ENCODE measurements around the gene BAHD1.

BAHD1 gene

DNA sequence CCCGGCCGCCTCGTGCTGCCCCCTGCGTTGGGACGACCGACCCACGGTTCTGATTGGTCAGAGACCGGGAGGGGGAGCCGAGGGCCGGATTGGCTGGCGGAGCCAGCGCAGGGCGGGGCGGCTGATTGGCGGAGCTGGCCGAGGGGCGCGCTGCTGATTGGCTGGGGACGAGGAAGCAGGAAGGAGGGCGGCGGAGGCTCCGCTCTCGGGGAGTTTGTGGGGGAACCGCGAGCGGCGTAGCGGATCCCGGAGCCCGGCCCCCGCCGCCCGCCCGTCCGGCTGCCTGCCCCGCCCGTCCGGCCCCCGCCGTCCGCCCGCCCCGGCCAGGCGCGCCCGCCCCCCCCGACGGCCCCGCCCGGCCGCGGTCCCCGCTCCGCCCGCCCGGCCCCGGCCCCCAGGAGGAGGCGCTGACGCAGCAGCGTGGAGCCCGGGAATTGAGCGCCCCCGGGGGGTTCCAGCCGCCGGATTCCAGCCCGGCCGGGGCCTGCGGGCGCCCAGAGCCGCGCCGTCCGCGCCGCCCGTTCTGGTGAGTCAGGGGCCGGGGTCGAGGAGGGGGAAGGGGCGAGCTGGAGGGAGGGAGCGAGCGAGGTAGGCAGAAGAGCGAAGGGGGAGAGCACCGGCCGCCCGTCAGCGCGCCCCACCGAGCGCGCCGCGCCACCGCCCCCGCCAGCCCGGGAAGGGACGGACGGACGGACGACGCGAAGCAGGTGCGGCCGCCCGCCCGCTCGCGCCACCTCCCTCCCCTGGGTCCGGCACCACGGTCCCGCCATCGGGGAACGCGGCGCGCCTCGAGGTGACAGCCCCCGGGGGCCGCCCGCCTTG, at the start of gene BAHD1:
BAHD1 (plus strand) TSS at position 211 of the 822 bp plus-strand sequence. CDS start 17,512 bp downstream, outside the sequence.
- DNase-seq: peak; percentile 98

DNA sequence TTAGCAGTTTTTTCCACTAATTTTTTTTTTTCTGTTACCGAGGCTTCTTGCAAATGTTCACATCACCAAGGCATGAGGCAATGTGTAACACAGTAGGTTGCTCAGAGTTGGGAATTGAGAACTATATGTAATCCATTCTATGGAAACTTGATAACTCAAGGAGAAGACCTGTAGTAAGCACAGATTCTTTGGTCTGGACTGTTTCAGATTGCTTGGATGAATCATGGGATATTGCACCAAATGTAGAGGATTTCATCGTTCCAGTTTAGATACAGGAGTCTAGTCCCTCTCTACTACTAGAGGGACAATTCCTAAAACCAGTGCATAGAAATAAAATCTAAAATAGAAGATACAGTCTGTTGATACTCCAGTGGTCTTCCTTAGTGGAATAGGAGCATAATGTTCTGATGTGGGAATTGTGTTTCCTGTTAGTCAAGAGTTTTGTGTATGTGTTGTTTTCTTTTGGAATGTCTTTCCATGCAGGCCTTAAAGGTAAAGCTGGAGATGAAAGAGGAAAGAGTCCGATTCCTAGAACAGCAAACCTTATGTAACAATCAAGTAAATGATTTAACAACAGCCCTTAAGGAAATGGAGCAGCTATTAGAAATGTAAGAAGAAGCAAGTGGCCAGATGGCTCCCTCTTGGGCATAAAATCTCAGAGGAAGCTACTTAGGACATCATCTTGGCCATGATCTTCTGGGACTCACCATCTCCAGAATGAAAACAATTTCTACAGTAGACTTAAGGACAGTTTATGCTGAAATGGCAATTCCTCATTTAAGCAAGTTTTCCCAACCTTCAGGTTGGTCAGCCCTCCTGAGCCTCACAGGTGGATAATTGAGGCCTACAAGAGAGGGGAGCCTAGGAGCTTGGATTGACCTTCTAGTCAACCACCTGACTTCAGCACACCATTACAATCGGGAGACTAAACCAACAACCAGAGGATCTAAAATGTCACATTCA, 47.5 kb upstream of the BAHD1 start:
- DNase-seq: no peak

DNA sequence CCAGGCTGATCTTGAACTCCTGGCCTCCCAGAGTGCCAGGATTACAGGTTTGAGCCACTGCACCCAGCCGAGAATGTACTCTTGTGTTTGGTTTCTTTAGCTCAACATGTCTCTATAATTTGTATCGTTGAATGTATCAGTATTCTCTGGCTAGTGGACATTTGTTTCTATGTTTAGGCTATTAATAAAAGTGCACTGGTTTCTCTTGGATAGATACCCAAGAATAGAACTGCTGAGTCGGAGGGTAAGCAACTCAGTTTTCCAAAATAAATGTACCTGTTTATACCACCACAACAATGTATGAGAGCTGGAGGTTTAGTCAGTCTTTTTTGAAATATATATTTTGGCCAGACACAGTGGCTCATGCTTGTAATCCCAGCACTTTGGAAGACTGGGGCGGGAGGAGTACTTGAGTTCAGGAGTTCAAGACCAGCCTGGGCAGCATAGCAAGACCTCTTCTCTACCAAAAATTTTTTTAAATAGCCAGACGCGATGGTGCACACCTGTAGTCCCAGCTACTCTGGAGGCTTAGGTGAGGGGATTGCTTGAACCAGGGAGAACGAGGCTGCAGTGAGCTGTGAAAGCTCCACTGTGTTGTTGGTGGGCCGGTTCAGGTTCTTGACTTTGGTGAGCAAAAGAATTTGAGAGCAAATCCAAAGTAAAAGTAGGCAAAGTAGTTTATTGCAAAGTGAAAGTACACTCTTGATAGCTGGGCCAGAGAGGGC, 42.9 kb upstream of the BAHD1 start:
- DNase-seq: no peak

DNA sequence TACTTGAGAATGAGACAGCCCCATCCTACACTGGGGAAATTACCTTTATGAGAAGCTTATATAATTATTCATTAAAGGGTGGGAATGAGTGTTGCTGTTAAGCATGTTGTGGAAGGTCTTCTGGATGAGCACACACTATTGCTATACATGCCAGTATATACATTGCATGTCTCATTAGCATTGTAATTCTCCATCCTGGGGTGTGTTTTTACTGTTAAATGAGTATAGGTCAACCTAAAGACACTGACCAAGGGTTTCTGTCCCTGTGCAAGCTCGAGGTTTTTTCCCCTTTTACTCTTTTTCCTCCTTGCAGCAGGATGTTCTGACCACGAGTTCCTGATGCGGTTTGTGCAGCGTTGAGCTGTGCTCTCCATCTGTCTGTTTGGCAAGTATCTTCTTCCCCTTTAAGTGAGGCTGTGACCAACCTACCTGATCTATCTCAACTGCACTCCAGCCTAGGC, 42.3 kb upstream of the BAHD1 start:
- peak; percentile 48 for DNase-seq

DNA sequence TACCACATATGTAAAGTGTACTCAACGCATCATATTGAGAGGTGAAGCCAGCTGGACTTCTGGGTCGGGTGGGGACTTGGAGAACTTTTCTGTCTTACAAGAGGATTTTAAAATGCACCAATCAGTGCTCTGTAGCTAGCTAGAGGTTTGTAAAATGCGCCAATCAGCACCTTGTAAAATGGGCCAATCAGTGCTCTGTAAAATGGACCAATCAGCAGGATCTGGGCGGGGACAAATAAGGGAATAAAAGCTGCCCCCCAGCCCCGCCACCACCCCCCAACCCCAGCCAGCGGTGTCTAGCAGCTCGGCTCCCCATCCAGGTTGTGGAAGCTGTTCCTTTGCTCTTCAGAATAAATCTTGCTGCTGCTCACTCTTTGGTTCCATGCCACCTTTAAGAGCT, 41.4 kb upstream of the BAHD1 start:
- DNase-seq: no peak

DNA sequence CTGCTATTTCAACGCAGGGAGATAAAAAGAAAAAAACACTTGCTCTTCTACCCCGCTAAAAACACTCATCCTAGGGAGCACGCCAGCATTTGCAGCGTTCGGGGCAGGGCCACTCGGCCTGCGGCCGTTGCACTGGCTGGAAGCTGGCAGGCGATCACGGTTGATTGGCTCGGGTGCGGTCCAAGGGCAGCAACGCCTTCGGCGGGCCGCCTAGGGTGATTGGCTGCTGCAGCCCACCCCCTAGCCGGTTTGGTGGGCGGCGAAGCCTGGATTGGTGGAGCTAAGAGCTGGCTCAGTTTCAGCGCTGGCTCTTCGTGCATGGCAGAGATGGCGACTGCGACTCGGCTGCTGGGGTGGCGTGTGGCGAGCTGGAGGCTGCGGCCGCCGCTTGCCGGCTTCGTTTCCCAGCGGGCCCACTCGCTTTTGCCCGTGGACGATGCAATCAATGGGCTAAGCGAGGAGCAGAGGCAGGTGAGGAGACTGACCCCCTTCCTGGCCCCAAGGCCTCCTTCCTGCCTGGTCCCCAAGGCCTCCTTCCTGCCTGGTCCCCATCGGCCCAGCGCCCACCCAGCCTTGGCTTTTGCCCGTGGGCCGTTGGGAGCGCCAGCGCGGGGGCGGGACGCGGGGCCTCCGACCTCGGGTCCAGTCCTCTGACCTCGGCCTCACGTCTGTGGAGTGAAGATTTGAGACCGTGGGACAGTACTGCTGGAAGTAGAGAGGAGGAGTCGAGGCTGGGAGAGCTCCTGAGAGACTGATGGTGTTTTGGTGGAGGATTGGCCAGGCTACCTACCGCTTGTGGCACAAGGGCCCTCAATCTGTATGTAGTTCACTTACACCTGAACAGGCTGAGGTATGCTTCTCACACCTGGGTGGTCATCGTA, 35.0 kb upstream of the BAHD1 start, which contains the start of gene IVD:
IVD (plus strand) TSS at position 295 of the 881 bp plus-strand sequence; CDS start at position 328, 33 bp downstream.
- DNase-seq: peak; percentile 97

DNA sequence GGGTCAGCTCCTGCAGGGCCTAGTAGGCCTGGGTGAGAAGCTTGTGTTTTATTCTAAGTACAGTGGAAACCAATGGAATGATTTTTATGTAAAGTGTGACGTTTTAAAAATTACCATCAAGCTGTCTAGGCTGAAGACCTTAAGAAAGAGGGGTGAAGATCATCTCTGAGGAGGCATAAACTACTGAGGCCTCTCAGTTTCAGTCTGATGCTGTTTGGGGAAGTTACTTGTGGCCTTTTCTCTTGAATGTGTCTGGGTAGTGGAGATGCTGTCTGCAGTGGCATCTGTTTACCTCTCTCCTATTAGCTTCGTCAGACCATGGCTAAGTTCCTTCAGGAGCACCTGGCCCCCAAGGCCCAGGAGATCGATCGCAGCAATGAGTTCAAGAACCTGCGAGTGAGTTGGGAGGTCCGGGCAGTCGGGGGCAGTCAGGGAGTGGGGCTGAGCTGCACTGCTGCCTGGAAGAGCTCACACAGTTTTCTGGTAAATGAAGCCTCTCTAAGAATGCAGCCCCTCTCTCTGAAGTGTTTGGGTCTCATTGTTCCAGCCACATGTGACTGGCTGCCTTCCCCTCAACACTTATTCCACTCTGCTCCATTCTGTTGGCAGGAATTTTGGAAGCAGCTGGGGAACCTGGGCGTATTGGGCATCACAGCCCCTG, 33.3 kb upstream of the BAHD1 start:
- no peak for DNase-seq

DNA sequence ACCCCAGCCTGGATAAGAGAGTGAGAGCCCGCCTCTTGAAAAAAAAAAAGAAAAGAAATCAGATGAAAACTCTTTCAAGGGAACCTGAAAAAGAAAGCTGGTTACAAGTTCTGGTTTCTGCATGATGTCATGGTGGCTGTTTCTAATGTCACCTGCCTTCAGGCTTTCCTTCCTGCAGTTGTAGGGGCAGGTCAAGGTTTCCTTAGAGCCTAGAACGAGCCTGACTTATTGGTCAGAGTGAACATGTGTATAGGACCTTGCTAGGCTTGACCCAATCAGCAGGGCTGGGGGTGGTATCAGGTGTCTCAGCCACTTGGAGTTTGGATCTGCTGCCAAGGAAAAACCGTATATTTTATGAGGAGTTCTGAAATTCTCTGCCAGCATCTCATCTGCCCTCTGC, 31.4 kb upstream of the BAHD1 start:
- DNase-seq: no peak

DNA sequence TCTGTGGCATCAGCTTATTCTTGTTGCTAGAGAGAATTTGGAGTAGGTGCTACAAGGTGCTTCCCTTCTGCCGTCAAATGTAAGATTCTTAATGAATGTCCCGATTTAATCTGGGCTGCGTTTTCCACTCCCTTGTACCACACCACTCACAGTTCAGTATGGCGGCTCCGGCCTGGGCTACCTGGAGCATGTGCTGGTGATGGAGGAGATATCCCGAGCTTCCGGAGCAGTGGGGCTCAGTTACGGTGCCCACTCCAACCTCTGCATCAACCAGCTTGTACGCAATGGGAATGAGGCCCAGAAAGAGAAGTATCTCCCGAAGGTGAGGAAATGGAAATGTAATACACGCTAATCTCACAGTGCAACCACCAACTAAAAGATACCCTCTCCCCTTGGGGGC, 30.3 kb upstream of the BAHD1 start:
- DNase-seq: no peak

DNA sequence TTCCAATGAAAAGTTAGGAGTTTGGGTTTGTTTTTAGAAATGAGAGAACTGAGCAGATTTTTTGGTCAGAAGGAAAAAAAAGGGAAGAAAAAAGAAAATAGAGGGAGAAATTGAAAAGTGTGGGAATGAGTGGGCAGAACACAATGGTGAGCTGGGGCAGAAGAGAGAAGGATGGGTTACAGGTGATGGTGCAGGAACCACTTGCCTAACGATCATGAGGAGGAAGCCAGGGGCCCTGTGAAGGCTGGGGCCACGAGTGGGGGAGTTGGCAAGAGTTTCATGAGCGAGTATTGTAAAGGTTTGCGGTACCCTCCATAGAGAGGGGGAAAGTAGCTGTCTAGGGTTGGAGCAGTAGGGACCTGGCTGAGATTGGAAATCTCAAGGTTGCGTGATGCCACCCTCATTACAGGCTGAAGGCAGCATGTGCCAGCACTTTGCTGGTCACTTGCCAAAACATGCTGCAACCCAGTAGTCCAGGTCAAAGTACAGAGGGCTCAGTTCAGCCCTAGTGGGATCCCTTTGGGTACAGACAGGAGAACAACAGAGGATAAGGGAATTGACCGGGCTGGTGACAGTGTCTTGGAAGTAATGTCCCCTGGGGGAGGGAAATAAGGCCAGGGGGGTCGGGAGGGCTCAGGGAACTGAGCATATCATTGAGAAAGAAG, 28.5 kb upstream of the BAHD1 start:
- DNase-seq: peak; percentile 14

DNA sequence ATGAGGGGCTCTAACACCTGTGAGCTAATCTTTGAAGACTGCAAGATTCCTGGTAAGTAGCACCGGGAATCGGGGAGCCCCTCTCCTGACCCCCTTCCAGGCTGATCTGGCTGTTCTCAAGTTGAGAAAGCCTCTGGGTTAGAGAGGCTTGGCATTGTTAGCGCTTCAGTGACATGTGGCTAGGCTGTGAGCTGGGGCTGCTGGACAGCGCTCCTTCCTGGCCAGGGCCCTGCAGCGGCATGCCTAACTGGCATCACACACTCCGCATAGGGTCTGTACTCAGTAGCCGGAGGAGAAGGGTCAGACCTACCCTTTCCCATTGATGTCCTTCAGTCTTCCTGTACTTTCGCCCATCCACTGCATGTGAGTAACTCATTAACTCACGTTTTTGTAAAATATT, 27.7 kb upstream of the BAHD1 start:
- peak; percentile 10 for DNase-seq

DNA sequence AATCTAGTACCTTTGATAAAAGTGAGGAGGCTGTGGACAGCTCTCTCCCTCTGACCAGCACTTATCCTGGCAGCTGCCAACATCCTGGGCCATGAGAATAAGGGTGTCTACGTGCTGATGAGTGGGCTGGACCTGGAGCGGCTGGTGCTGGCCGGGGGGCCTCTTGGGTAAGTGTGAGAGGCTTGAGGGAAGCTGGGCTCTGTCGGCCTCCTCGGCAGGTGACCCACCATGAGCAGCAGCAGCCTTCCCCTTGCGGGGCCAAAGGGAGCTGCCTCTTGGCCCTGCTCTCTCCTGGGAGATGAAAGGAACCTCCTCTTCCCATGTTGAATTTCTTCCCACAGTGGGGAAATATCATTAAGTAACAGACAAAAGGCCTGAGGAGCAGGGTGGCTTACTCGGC, 25.9 kb upstream of the BAHD1 start:
- DNase-seq: no peak

DNA sequence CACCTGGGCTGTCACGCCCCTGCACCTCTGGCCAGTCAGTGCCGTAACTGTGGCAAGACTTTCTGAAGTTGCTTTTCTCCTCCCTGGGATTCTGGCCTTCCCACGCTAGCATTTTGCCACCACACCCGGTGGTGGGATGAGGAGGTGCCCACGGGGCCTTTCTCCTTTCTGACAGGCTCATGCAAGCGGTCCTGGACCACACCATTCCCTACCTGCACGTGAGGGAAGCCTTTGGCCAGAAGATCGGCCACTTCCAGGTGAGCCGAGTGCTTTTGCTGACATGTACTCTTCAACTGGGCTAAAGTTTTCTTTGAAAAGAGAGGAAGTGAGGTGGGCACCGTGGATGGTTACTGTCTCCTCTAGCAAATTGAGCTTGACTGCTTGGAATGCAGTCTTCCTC, 25.5 kb upstream of the BAHD1 start:
- no peak for DNase-seq

DNA sequence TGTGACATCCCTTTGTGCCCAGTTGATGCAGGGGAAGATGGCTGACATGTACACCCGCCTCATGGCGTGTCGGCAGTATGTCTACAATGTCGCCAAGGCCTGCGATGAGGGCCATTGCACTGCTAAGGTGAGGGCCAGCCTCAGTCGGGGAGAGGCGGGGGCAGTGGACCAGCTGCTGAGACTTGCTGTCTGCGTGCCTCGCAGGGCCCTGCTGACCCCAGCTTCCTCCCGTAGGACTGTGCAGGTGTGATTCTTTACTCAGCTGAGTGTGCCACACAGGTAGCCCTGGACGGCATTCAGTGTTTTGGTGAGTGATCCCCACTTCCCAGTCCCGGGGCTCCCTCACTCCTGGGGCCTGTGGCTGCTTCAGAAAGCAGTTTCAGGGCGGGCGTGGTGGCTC, 24.7 kb upstream of the BAHD1 start:
- DNase-seq: peak; percentile 13

DNA sequence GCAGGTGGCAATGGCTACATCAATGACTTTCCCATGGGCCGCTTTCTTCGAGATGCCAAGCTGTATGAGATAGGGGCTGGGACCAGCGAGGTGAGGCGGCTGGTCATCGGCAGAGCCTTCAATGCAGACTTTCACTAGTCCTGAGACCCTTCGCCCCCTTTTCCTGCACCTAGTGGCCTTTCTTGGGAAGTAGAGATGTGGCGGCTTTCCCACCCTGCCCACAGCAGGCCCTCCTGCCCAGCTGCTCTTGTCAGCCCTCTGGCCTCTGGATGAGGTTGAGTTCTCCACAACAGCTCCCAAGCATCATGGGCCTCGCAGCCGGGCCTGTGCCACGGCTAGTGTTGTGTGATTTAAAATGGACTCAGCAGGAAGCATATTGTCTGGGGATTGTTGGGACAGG, 22.6 kb upstream of the BAHD1 start:
- DNase-seq: peak; percentile 15

DNA sequence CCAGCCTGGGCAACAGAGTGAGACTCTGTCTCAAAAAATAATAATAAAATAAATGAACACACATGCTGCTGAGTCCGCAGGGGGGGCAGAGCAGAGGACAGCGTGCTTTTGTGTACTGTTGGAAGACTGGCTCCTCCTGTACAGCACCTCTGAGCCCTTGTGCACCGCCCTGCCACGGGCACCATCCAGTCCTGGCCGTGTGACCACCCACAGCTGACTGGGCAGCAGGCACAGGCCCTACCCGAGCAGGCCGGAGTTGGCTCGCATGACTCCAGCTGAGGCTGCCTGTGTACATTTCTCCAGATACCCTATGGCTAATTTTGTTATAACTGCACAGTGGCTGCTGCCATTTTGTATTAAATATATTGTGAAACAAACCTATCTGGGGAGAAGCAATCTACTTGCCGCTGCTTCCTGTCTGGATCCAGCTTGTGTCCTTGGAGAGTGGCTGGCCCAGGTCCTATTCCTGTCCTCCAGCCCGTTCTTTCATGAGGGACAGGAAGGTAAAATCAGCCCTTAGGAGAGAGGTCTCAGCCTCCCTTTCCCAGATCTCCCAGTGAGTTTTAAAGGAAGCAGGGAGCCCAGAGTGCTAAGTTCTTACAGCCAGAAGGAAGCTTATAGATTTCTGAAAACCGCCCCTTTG, 20.6 kb upstream of the BAHD1 start:
- peak; percentile 15 for DNase-seq

DNA sequence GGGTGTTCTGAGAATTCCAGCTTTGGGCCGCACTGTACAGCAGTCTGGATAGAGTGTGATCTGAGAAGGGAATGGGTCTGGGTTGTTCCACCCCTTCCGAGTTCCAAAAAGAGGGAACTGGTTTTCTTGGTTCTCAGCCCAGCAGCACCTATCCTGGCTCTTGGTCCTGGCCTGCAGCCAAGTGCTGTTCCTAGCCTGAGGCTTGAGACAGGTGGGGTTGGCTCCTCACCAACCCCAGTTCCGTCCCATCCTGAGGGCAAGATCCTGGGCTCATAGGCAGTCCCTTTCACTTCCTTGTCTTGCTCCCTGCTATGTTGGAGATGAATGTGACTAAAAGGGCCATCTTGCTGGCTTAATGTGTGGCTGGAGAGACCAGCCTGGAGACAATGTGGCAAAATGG, 20.0 kb upstream of the BAHD1 start:
- DNase-seq: peak; percentile 35

DNA sequence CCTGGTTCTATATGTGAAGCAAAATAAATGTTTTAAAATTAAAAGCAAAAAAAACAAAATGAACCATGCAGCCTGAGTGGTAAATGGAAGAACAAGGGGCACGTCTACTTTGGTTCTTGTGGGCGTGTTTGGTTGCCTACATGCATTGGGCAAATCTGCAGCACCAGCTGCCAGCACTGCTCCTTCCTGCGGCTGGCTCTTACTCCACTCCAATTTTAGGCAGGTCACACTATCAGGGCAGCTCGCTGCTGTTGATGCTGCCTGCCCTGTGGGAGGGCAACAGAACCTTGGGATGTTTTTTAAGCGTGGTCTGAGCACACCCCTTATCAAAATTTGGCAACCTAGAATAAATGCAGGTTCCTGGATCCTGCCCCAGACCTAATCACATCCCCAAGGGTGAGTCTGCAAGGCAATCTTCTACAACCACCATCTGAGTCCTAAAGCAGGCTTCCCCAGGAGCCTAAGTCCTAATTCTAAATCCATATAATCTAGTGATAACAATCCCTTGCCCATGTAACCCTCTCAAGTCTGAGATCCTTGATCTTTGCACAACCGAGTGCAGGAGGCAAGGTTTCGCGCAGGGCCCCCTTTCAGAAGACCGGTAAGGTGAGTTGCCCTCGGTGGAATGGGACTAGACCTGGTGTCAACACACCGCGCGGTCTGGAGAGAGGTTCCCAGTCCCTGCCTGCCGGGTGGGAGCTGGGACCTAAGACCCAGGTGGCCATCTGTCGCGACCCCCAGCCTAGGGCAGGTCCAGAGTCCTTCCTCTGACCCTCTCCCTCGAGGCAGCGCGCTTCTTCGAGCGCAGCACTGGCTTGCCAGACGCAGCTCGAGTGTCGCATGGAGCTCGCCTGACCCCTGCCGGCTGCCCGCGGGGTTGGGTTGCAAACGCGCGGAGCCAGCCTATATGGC, 19.3 kb upstream of the BAHD1 start:
- peak; percentile 84 for DNase-seq

Measured in femur (tissue), 1 donor.